C4-2B (cell line): ENCODE measurements around the gene C3orf52.

Experiments
- CTCF ChIP-seq: fragments of 450-650 bp; conservative IDR thresholded peaks from 2 replicates; pipeline ENCODE4 v1.5.1; 2017; ENCODE audit warnings: mild to moderate bottlenecking
- ZFX ChIP-seq: fragments of 450-650 bp; IDR thresholded peaks from 2 replicates; pipeline ENCODE4 v1.6.1; 2017

- no peak for TF ChIP-seq CTCF
- no peak for TF ChIP-seq ZFX
Measured at GRCh38 chr3:112121577-112122547, 35.7 kb downstream of the C3orf52 start.
